ENCODE data around the gene GABRR2. TPM values are rescaled to one million over a fixed set of nuclear protein-coding genes. Genes with fewer than 3 reads are reported as not detected.

The GABRR2 gene
- total and polyA plus RNA-seq, 10 of the 15 experiments (the other 5 are each of a cell fraction or from before 2014, with no cell fraction given): 0.16 to 0.72 (median 0.32) TPM; not detected in 2

- H3K4me2 ChIP-seq (ENCODE audit: control insufficient read depth, insufficient read depth): no peak overlapping the region
- RAD21 ChIA-PET (ENCODE audit: unreplicated experiment): no interaction called here
- H3K79me2 ChIP-seq (ENCODE audit: control insufficient read depth, insufficient read depth, low read length): no peaks in the 10 kb centered on the region
- BruUV-seq (replicated peaks): no TSS peak
- H2AFZ ChIP-seq (ENCODE audit: control insufficient read depth, low read depth, low read length): no peak overlapping the region
- TF ChIP-seq PAX5 (IDR thresholded peaks at IDR 0.05; ENCODE audit: borderline replicate concordance, low read depth, low read length): no peak
- no peak for TF ChIP-seq NR2C2 (IDR thresholded peaks at IDR 0.05; ENCODE audit: borderline replicate concordance, control insufficient read depth, insufficient read length, low read depth)
- TF ChIP-seq CREM (IDR thresholded peaks at IDR 0.05; ENCODE audit: low read depth): no peak
- TF ChIP-seq RELA (IDR thresholded peaks at IDR 0.05; ENCODE audit: borderline replicate concordance, partially characterized antibody): no peak
- no peak for TF ChIP-seq WRNIP1 (IDR thresholded peaks at IDR 0.05; ENCODE audit: borderline replicate concordance, low read depth, low read length)
- TF ChIP-seq HSF1 (IDR thresholded peaks at IDR 0.05; ENCODE audit: low read depth, low read length): no peak
- no peak for TF ChIP-seq HCFC1 (IDR thresholded peaks at IDR 0.05; ENCODE audit: low read length)
- no peak for TF ChIP-seq CREB1 (IDR thresholded peaks at IDR 0.05; ENCODE audit: low read depth)
- TF ChIP-seq DPF2 (IDR thresholded peaks at IDR 0.05): no peak
- TF ChIP-seq FOXM1 (IDR thresholded peaks at IDR 0.05; ENCODE audit: low read depth, low read length): no peak
- no peak for TF ChIP-seq MXI1 (IDR thresholded peaks at IDR 0.05; ENCODE audit: low read depth, low read length)
- no peak for TF ChIP-seq STAT3 (IDR thresholded peaks at IDR 0.05; ENCODE audit: low read depth, low read length)
- TF ChIP-seq PKNOX1 (IDR thresholded peaks at IDR 0.05): no peak
- TF ChIP-seq NR2C1 (IDR thresholded peaks at IDR 0.05): no peak
- no peak for TF ChIP-seq TCF12 (IDR thresholded peaks at IDR 0.05; ENCODE audit: low read depth, low read length)
- TF ChIP-seq IKZF1 (conservative IDR thresholded peaks at IDR 0.05): no peak
- no peak for TF ChIP-seq BRCA1 (IDR thresholded peaks at IDR 0.05; ENCODE audit: low read depth, low read length)
- TF ChIP-seq POLR2A (IDR thresholded peaks at IDR 0.05; ENCODE audit: low read depth, low read length): no peak
- FAIRE-seq: no peak
- H3K36me3 ChIP-seq (ENCODE audit: control insufficient read depth in 2 of 2, insufficient read depth in 2 of 2, low read length in 1 of 2): no peaks in the 10 kb centered on the region
- H3K9me3 ChIP-seq (replicated peaks; ENCODE audit: control insufficient read depth, insufficient read depth, low read length): no peaks in the 10 kb centered on the region
- POLR2A ChIA-PET: no interaction called here
- CTCF ChIA-PET: interaction anchor here (1.0 kb wide), 1 partner anchor 160 kb away, joined by 3 read pairs; no protein-coding TSS in a partner anchor
- 22% methylated on average over 5 of the region's 5 CpGs for WGBS (ENCODE audit: insufficient coverage, insufficient replicate concordance, low lambda C conversion rate, missing lambda C conversion rate)
- no peak for DNase-seq (ENCODE audit: low read depth, low spot score)
- H3K4me3 ChIP-seq: no peak overlapping the region
- H3K27me3 ChIP-seq (replicated peaks in 1 of 2; ENCODE audit: control insufficient read depth in 2 of 2, insufficient read depth in 2 of 2, low read length in 1 of 2): no peaks in the 10 kb centered on the region; a peak in 1 of 4 replicates
- no peaks in the 10 kb centered on the region for H4K20me1 ChIP-seq (ENCODE audit: control insufficient read depth, insufficient read depth)
- intact Hi-C loops (cut with micrococcal nuclease; ENCODE audit: unreplicated experiment): no loop called here
- SMC1A ChIA-PET (ENCODE audit: uncharacterized antibody, unreplicated experiment): interaction anchor here (2.0 kb wide), 1 partner anchor 12 kb away, joined by 4 read pairs; no protein-coding TSS in a partner anchor
- H3K27ac ChIP-seq (ENCODE audit: control insufficient read depth, insufficient read depth): no peak overlapping the region
- no peak for ATAC-seq
- in situ Hi-C loops (cut with MboI): no loop called here
- no peaks in the 10 kb centered on the region for H3K4me1 ChIP-seq (ENCODE audit: control insufficient read depth, insufficient read depth, low read length)
- H3K9ac ChIP-seq (ENCODE audit: control insufficient read depth, insufficient read depth, low read length): no peak overlapping the region
Measured at GRCh38 chr6:89212472-89212871, 102.6 kb downstream of the GABRR2 start.
